Activated B cell treated with CpG ODN at 0.5 μM for 24 hours (primary cell): ENCODE results near the gene LONRF3. TPM values are rescaled to one million over a fixed set of nuclear protein-coding genes. Genes with fewer than 3 reads are reported as not detected.
A peak's percentile ranks its signal among the peaks of the same experiment; 100 is the strongest.

Experiments used
- ATAC-seq: fragments of 200-7000 bp; cut with Tn5 transposase; one replicate; pipeline ENCODE4 v1.10.0; 2021; ENCODE audit warnings: low read depth, mild to moderate bottlenecking, moderate library complexity
- CTCF ChIA-PET: fragments of 350-600 bp; sonication (Branson Sonifier 250); formaldehyde crosslinking; loops from one replicate; lab custom pipeline; 2021; ENCODE audit warnings: antibody characterized with exemption; lab: Charles Lee
- POLR2A ChIA-PET: fragments of 350-600 bp; sonication (Branson Sonifier 250); formaldehyde crosslinking; loops from one replicate; lab custom pipeline; 2021; ENCODE audit warnings: antibody characterized with exemption; lab: Charles Lee
- DNase-seq: peaks from one replicate; pipeline ENCODE4 v3.0.0; 2022
- H3K27ac Mint-ChIP-seq: one replicate; pipeline ENCODE4 v1.8.0; 2020; ENCODE audit warnings: mixed read lengths
- H3K27me3 Mint-ChIP-seq: one replicate; pipeline ENCODE4 v1.8.0; 2021; ENCODE audit warnings: mixed read lengths
- H3K36me3 Mint-ChIP-seq: one replicate; pipeline ENCODE4 v1.8.0; 2021; ENCODE audit warnings: low read depth, mixed read lengths
- H3K4me1 Mint-ChIP-seq: one replicate; pipeline ENCODE4 v1.8.0; 2021; ENCODE audit warnings: mixed read lengths
- H3K4me3 Mint-ChIP-seq: one replicate; pipeline ENCODE4 v1.8.0; 2020; ENCODE audit warnings: mild to moderate bottlenecking, mixed read lengths
- H3K9me3 Mint-ChIP-seq: one replicate; pipeline ENCODE4 v1.8.0; 2020; ENCODE audit warnings: mixed read lengths
- intact Hi-C: fragments of 100-400 bp; cut with micrococcal nuclease; formaldehyde crosslinking; loops from one replicate; pipeline ENCODE4 v1.15.1; 2024
- total RNA-seq: library from RNA; stranded (reverse); gene quantifications from 2 replicates; pipeline ENCODE4 v1.2.3, GENCODE V29; 2022
- TF ChIP-seq, protein P1 (sequence below): fragments of 200-600 bp; IDR thresholded peaks from one replicate; pipeline ENCODE4 v1.8.0; 2022; ENCODE audit warnings: antibody characterized with exemption, mild to moderate bottlenecking

LONRF3 gene
- total RNA-seq, 1 donor from 2014 or later, result 1.3 TPM

DNA sequence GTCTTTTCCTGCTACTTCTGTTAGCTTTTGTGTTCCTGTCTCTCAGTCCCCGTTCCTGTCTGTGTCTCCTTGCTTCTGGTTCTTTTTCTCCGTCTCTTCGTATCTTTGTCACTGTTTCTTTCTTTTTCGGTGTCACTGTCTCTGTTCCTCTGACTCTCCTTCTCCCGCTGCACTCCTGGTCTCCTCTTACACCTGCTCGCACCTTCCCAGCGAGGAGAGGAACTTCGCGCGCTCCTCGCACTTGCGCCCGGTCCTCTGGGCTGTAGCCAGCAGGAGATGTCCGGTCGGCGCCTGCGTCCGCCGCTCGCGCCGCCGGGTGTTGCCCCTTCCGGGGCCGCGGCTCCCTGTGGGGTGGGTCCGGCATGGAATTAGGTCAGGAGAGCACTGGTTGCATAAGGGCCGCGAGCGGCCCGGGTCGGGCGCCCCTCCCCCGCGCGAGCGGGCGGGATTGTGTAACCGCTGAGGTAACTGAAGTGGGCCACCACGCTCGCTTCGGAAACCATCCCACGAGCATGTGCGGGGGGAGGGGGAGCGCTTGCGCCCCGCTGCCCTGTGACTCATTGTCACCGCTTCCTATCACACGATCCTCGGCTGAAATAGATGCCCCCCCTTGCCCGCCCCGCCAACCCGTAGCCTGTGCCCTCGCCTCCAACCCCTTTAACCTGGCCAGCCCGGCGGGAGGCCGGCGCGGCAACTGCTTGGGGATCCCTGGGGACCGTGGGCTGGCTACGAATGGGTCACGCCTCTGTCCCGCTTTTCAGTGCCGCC, 1.6 kb downstream of the LONRF3 start:
- intact Hi-C loops, result loop anchor here (1.0 to 10.0 kb wide), 5 partner anchors 39 to 629 kb away; partner anchors contain the start of genes PGRMC1 and WDR44
- Mint-ChIP-seq H3K27ac (peak overlapping the region; percentile 48), H3K9me3 (no peaks in the 10 kb centered on the region), H3K4me3 (peak overlapping the region; percentile 82), H3K4me1 (peaks cover 15% of the 10 kb centered on the region), H3K36me3 (no peaks in the 10 kb centered on the region), H3K27me3 (peaks cover 3% of the 10 kb centered on the region)
- peak; percentile 54 for DNase-seq
- ChIA-PET CTCF (no interaction called here), POLR2A (interaction anchor here (1.1 kb wide), 1 partner anchor 41 kb away, joined by 3 read pairs; no protein-coding TSS in a partner anchor)
- ATAC-seq, result peak; percentile 63
- TF ChIP-seq, protein P1, sequence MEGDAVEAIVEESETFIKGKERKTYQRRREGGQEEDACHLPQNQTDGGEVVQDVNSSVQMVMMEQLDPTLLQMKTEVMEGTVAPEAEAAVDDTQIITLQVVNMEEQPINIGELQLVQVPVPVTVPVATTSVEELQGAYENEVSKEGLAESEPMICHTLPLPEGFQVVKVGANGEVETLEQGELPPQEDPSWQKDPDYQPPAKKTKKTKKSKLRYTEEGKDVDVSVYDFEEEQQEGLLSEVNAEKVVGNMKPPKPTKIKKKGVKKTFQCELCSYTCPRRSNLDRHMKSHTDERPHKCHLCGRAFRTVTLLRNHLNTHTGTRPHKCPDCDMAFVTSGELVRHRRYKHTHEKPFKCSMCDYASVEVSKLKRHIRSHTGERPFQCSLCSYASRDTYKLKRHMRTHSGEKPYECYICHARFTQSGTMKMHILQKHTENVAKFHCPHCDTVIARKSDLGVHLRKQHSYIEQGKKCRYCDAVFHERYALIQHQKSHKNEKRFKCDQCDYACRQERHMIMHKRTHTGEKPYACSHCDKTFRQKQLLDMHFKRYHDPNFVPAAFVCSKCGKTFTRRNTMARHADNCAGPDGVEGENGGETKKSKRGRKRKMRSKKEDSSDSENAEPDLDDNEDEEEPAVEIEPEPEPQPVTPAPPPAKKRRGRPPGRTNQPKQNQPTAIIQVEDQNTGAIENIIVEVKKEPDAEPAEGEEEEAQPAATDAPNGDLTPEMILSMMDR, result no peak

GRCh38 chrX:118976599-118977340, 2.4 kb downstream of the LONRF3 start:
- Mint-ChIP-seq H3K9me3 (no peaks in the 10 kb centered on the region), H3K36me3 (no peaks in the 10 kb centered on the region), H3K27ac (no peak overlapping the region), H3K27me3 (peaks cover 3% of the 10 kb centered on the region), H3K4me1 (peaks cover 15% of the 10 kb centered on the region), H3K4me3 (peak overlapping the region; percentile 82)
- intact Hi-C loops, result loop anchor here (1.0 to 10.0 kb wide), 3 partner anchors 39 to 342 kb away; partner anchors contain the start of gene PGRMC1
- ChIA-PET CTCF (no interaction called here), POLR2A (interaction anchor here (1.1 kb wide), 1 partner anchor 40 kb away, joined by 3 read pairs; no protein-coding TSS in a partner anchor)
- ATAC-seq (no peak), DNase-seq (peak; percentile 24)
- TF ChIP-seq, protein P1, result no peak

DNA sequence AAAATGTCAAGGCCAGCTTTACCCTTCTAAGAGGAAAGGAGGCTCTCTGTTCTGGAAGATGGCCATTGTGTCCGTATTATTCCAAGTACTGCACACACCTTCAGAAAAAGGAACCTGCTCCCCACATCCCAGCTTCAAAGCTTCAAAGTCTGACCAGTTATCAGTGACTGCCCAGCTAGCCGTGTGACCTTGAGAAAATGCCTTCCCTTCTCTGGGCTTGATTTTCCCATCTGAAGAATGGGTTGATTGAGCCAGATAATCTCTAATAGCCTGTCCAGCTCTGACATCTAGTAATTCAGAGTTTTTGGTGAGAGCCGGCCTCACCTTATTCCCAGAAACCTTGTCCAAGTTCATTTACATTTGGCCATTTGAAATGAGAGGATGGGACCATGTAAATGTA, 3.0 kb downstream of the LONRF3 start:
- H3K27ac Mint-ChIP-seq, result no peak overlapping the region
- CTCF ChIA-PET, result interaction anchor here (1.7 kb wide), 1 partner anchor 27 kb away, joined by 6 read pairs; no protein-coding TSS in a partner anchor
- no peaks in the 10 kb centered on the region for H3K9me3 Mint-ChIP-seq
- H3K27me3 Mint-ChIP-seq, result peaks cover 3% of the 10 kb centered on the region
- DNase-seq (no peak), ATAC-seq (no peak)
- no peak overlapping the region for H3K4me3 Mint-ChIP-seq
- peaks cover 15% of the 10 kb centered on the region for H3K4me1 Mint-ChIP-seq
- intact Hi-C loops, result loop anchor here (10.0 kb wide), 2 partner anchors 257 to 343 kb away; partner anchors contain the start of gene PGRMC1
- TF ChIP-seq, protein P1, result no peak
- POLR2A ChIA-PET, result no interaction called here
- no peaks in the 10 kb centered on the region for H3K36me3 Mint-ChIP-seq

DNA sequence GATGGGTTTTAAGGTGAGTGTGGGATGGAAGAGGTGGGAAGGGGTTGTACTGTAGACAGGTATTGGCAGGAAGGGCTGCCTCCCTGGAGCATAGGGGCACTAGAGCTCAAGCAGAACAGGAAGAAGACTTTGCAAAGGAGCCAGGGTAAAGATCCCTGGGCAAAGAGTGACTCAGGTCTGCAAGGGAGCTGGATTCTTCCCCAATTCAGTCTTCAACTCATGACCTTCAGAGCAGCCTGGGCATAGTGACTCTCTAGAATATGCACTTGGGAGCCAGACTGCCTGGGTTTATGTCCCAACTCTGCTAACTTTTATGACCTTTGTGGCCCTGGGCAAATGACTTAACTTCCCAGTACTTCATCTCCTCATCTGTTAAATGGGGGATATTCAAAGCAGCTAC, 4.0 kb downstream of the LONRF3 start:
- no peaks in the 10 kb centered on the region for H3K9me3 Mint-ChIP-seq
- H3K4me1 Mint-ChIP-seq, result peaks cover 15% of the 10 kb centered on the region
- intact Hi-C loops, result loop anchor here (10.0 kb wide), 2 partner anchors 256 to 344 kb away; partner anchors contain the start of gene PGRMC1
- DNase-seq (no peak), ATAC-seq (no peak)
- POLR2A ChIA-PET, result interaction anchor here (0.7 kb wide), 1 partner anchor 1582 kb away, joined by 3 read pairs; the partner anchor contains the start of gene CUL4B
- CTCF ChIA-PET, result interaction anchor here (1.7 kb wide), 1 partner anchor 26 kb away, joined by 6 read pairs; no protein-coding TSS in a partner anchor
- TF ChIP-seq, protein P1, result no peak
- H3K36me3 Mint-ChIP-seq, result no peaks in the 10 kb centered on the region
- H3K27ac Mint-ChIP-seq, result no peak overlapping the region
- no peaks in the 10 kb centered on the region for H3K27me3 Mint-ChIP-seq
- H3K4me3 Mint-ChIP-seq, result no peak overlapping the region
